ENCODE results near the gene CBLB. TPM values are rescaled to one million over a fixed set of nuclear protein-coding genes. Genes with fewer than 3 reads are reported as not detected.

The CBLB gene
- total RNA-seq, 1 experiment from 2014 or later, result 8.6 TPM

DNA sequence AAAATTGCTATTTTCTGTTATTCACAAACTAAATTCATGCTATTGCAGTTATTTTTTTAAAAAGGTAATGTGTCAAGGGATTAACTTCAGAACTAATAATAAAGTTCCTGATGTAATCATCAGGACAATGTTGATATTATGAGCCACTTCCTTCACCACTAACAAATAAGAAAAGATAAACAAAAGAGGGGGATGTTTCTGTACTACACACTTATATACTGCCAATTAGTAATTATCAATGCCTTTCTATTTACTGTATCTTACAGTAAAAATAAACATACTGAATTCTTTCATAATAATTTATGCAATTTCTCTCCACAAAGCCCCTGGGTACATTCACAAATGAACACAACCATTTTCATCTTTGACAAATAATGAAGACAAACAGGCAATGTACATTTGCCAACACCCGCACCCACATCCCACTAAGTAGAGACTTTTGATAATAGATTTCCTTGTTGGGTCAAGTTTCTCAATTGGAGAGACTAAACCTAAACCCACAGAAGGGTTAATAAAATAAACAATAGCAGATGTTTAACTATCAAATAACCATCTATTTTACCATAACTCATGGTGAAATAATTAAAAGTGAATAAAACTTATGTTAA is 3.7 kb downstream of the CBLB start:
- peaks cover 16% of the 10 kb centered on the region for H3K4me1 ChIP-seq (ENCODE audit: control insufficient read depth, insufficient read depth, low read length)
- no TSS peak for BruUV-seq (replicated peaks)
- POLR2A ChIA-PET, result no interaction called here
- in situ Hi-C loops (cut with HindIII; ENCODE audit: low pct_unique_long_range_greater_than_20kb, low sequenced_read_pairs), result no loop called here
- TF ChIP-seq POLR2AphosphoS5 (IDR thresholded peaks at IDR 0.05; ENCODE audit: low read depth, low read length) (no peak), TCF7L2 (IDR thresholded peaks at IDR 0.05; ENCODE audit: low read depth, low read length) (no peak), SIN3A (IDR thresholded peaks at IDR 0.05; ENCODE audit: borderline replicate concordance, insufficient read depth, low read depth, low read length) (no peak)
- TF ChIP-seq, protein P1, sequence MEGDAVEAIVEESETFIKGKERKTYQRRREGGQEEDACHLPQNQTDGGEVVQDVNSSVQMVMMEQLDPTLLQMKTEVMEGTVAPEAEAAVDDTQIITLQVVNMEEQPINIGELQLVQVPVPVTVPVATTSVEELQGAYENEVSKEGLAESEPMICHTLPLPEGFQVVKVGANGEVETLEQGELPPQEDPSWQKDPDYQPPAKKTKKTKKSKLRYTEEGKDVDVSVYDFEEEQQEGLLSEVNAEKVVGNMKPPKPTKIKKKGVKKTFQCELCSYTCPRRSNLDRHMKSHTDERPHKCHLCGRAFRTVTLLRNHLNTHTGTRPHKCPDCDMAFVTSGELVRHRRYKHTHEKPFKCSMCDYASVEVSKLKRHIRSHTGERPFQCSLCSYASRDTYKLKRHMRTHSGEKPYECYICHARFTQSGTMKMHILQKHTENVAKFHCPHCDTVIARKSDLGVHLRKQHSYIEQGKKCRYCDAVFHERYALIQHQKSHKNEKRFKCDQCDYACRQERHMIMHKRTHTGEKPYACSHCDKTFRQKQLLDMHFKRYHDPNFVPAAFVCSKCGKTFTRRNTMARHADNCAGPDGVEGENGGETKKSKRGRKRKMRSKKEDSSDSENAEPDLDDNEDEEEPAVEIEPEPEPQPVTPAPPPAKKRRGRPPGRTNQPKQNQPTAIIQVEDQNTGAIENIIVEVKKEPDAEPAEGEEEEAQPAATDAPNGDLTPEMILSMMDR (IDR thresholded peaks at IDR 0.05), result no peak
- TF ChIP-seq, protein P2, sequence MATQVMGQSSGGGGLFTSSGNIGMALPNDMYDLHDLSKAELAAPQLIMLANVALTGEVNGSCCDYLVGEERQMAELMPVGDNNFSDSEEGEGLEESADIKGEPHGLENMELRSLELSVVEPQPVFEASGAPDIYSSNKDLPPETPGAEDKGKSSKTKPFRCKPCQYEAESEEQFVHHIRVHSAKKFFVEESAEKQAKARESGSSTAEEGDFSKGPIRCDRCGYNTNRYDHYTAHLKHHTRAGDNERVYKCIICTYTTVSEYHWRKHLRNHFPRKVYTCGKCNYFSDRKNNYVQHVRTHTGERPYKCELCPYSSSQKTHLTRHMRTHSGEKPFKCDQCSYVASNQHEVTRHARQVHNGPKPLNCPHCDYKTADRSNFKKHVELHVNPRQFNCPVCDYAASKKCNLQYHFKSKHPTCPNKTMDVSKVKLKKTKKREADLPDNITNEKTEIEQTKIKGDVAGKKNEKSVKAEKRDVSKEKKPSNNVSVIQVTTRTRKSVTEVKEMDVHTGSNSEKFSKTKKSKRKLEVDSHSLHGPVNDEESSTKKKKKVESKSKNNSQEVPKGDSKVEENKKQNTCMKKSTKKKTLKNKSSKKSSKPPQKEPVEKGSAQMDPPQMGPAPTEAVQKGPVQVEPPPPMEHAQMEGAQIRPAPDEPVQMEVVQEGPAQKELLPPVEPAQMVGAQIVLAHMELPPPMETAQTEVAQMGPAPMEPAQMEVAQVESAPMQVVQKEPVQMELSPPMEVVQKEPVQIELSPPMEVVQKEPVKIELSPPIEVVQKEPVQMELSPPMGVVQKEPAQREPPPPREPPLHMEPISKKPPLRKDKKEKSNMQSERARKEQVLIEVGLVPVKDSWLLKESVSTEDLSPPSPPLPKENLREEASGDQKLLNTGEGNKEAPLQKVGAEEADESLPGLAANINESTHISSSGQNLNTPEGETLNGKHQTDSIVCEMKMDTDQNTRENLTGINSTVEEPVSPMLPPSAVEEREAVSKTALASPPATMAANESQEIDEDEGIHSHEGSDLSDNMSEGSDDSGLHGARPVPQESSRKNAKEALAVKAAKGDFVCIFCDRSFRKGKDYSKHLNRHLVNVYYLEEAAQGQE (IDR thresholded peaks at IDR 0.05; ENCODE audit: insufficient read depth in 1 of 2, low read depth in 2 of 2, low read length in 1 of 2), result no peak
- H3K27ac ChIP-seq (ENCODE audit: low read length), result no peak overlapping the region
- no peak overlapping the region for H3K4me3 ChIP-seq (ENCODE audit: low read depth in 2 of 2, low read length in 2 of 2)
- H3K27me3 ChIP-seq (ENCODE audit: control insufficient read depth, insufficient read depth, low read length), result no peaks in the 10 kb centered on the region
- CTCF ChIA-PET, result no interaction called here
- ATAC-seq (no peak), DNase-seq (ENCODE audit: low read depth, low spot score) (no peak)
- no peaks in the 10 kb centered on the region for H3K9me3 ChIP-seq (ENCODE audit: control insufficient read depth, insufficient read depth, low read depth, low read length)
- H3K36me3 ChIP-seq (ENCODE audit: control insufficient read depth, insufficient read depth, low read length), result no peaks in the 10 kb centered on the region
- intact Hi-C loops (cut with micrococcal nuclease; ENCODE audit: unreplicated experiment), result loop anchor here (10.0 kb wide), 1 partner anchor 60 kb away; no protein-coding TSS in a partner anchor

DNA sequence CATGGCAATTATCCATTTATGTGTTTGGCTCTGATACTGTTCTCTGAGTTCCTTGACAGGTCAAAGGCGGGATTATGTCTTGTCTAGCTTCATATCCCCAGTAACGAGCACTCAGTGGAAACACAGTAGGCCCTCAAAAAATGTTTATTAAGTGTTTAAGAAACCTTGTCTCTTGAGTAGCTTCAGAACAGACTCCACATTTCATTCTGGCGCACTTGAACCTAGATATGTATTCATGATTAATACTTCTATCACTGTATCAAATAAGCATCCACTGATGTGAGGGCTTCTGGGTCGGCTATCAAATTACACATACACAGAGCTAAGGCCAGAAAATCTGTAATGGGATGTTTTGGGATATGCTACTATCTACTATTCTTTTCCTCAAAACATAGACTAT is 4.6 kb downstream of the CBLB start:
- Histone ChIP-seq H3K27ac (ENCODE audit: low read length) (no peak overlapping the region), H3K9me3 (ENCODE audit: control insufficient read depth, insufficient read depth, low read depth, low read length) (no peaks in the 10 kb centered on the region), H3K4me1 (ENCODE audit: control insufficient read depth, insufficient read depth, low read length) (peaks cover 12% of the 10 kb centered on the region), H3K36me3 (ENCODE audit: control insufficient read depth, insufficient read depth, low read length) (no peaks in the 10 kb centered on the region), H3K4me3 (ENCODE audit: low read depth in 2 of 2, low read length in 2 of 2) (no peak overlapping the region), H3K27me3 (ENCODE audit: control insufficient read depth, insufficient read depth, low read length) (no peaks in the 10 kb centered on the region)
- in situ Hi-C loops (cut with HindIII; ENCODE audit: low pct_unique_long_range_greater_than_20kb, low sequenced_read_pairs) (no loop called here), intact Hi-C loops (cut with micrococcal nuclease; ENCODE audit: unreplicated experiment) (loop anchor here (10.0 kb wide), 1 partner anchor 59 kb away; no protein-coding TSS in a partner anchor)
- ATAC-seq (no peak), DNase-seq (ENCODE audit: low read depth, low spot score) (no peak)
- TF ChIP-seq, protein P1 (IDR thresholded peaks at IDR 0.05), result no peak
- TF ChIP-seq TCF7L2 (IDR thresholded peaks at IDR 0.05; ENCODE audit: low read depth, low read length) (no peak), POLR2AphosphoS5 (IDR thresholded peaks at IDR 0.05; ENCODE audit: low read depth, low read length) (no peak), SIN3A (IDR thresholded peaks at IDR 0.05; ENCODE audit: borderline replicate concordance, insufficient read depth, low read depth, low read length) (no peak)
- TF ChIP-seq, protein P2 (IDR thresholded peaks at IDR 0.05; ENCODE audit: insufficient read depth in 1 of 2, low read depth in 2 of 2, low read length in 1 of 2), result no peak
- ChIA-PET POLR2A (no interaction called here), CTCF (no interaction called here)
- no TSS peak for BruUV-seq (replicated peaks)
